Left lung (tissue), 10 donors: Measurements from ENCODE around the gene SIX1. TPM values are rescaled to one million over a fixed set of nuclear protein-coding genes. Genes with fewer than 3 reads are reported as not detected.

Source experiments
- ATAC-seq: fragments of 200-7000 bp; cut with Tn5 transposase; one replicate; pipeline ENCODE4 v1.9.1; 2020; ENCODE audit warnings: moderate library complexity
- DNase-seq, 4 donors: peaks; one replicate each; pipeline ENCODE4 v3.0.0-alpha.2; 2013 to 2020
- H3K27ac ChIP-seq, 2 donors: fragments of 200-600 bp; sonication (generic) in 1 of 2; one replicate each; pipeline versions ENCODE4 v1.5.0 to v1.8.0; 2020 to 2021
- H3K27me3 ChIP-seq, 2 donors: fragments of 200-600 bp; sonication (generic) in 1 of 2; one replicate each; pipeline versions ENCODE4 v1.5.0 to v1.8.0; 2020 to 2021
- H3K36me3 ChIP-seq, 2 donors: fragments of 200-600 bp; sonication (generic) in 1 of 2; one replicate each; pipeline versions ENCODE4 v1.5.0 to v1.8.0; 2020 to 2021
- H3K4me1 ChIP-seq, 2 donors: fragments of 200-600 bp; one replicate each; pipeline ENCODE4 v1.8.0; 2021
- H3K4me3 ChIP-seq, 2 donors: fragments of 200-600 bp; sonication (generic) in 1 of 2; one replicate each; pipeline versions ENCODE4 v1.5.0 to v1.8.0; 2020 to 2021; ENCODE audit warnings: mild to moderate bottlenecking in 1 of 2
- H3K9me3 ChIP-seq, 2 donors: fragments of 200-600 bp; sonication (generic) in 1 of 2; one replicate each; pipeline versions ENCODE4 v1.5.0 to v1.8.0; 2020 to 2021
- intact Hi-C, 2 donors: fragments of 100-400 bp; cut with DNase I; formaldehyde crosslinking; loops; one replicate each; pipeline versions ENCODE4 v1.11.2 to v1.14.2; 2022
- polyA plus RNA-seq, 6 donors: library from polyadenylated mRNA; unstranded; fragments of 120-200 nt; gene quantifications; one replicate each; pipeline ENCODE4 v1.2.1, GENCODE V29; 2013; ENCODE audit not compliant: insufficient read length in 6 of 6
- total RNA-seq, 2 donors: library from RNA; stranded (reverse); fragmentation: NEBNext Ultra II Directional; extraction: Animal tissue kit (Norgen Biotek cat#: 25700); gene quantifications; one replicate each; pipeline ENCODE4 v1.2.1, GENCODE V29; 2021
- TF ChIP-seq, protein P1 (sequence below), 2 donors: fragments of 200-600 bp; sonication (generic) in 1 of 2; IDR thresholded peaks; one replicate each; pipeline versions ENCODE4 v1.5.0 to v1.8.0; 2021; ENCODE audit warnings: antibody characterized with exemption in 2 of 2
- donor health status: DM: no; HTN: yes; CAD: no.
- donor health status: DM: no; HTN: no; CAD: no.

Gene SIX1
- total and polyA plus RNA-seq, 8 donors: 0.46 to 2.4 (median 0.97) TPM; not detected in 1

DNA sequence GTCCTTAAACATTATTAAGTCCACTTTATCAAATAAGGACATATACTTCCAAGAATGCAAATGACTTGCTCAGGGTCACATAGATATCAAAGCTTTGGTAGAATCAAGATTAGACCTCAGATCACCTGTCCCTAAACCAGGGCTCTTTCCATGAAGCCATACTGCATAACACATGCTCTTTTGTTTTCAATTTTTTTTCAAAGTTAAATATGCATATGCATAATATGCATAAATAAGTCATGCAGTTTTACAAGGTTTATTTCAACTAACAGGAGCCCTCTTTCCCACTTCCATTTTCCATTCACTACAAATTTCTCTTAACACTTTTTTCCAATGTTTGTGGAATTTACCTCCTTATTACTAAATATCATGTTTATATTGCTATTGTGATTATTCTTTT lies 53.1 kb downstream of the SIX1 start:
- no peak for DNase-seq
- no peak for ATAC-seq
- H3K9me3 ChIP-seq: no peaks in the 10 kb centered on the region
- intact Hi-C loops: no loop called here
- TF ChIP-seq, protein P1, sequence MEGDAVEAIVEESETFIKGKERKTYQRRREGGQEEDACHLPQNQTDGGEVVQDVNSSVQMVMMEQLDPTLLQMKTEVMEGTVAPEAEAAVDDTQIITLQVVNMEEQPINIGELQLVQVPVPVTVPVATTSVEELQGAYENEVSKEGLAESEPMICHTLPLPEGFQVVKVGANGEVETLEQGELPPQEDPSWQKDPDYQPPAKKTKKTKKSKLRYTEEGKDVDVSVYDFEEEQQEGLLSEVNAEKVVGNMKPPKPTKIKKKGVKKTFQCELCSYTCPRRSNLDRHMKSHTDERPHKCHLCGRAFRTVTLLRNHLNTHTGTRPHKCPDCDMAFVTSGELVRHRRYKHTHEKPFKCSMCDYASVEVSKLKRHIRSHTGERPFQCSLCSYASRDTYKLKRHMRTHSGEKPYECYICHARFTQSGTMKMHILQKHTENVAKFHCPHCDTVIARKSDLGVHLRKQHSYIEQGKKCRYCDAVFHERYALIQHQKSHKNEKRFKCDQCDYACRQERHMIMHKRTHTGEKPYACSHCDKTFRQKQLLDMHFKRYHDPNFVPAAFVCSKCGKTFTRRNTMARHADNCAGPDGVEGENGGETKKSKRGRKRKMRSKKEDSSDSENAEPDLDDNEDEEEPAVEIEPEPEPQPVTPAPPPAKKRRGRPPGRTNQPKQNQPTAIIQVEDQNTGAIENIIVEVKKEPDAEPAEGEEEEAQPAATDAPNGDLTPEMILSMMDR (IDR thresholded peaks at IDR 0.05): no peak
- H3K4me1 ChIP-seq: peaks cover 0 to 2% of the 10 kb centered on the region in 2 donors
- no peaks in the 10 kb centered on the region for H3K36me3 ChIP-seq
- no peak overlapping the region for H3K27ac ChIP-seq
- H3K4me3 ChIP-seq: no peak overlapping the region
- H3K27me3 ChIP-seq: no peaks in the 10 kb centered on the region

DNA sequence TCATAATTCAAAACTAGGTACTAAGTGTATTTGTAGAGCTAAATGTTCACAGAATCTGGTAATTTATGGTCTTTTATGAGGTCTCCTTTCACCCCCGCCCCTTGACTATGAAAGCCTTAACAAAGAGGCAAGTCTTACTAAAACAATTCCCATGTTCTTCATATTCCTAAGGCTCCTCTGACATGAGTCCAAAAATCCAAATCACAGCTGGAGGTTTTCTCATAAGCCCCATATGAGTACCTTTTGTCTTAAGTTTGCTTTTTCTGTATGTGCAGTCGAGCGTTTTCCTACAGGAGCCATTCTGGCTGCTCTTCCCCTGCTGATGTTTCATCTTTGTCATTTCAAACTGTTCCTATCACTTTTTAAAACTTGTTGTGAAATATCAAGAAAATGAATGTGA lies 55.2 kb downstream of the SIX1 start:
- DNase-seq (no peak), ATAC-seq (no peak)
- no peaks in the 10 kb centered on the region for H3K27me3 ChIP-seq
- H3K36me3 ChIP-seq: no peaks in the 10 kb centered on the region
- TF ChIP-seq, protein P1 (IDR thresholded peaks at IDR 0.05): no peak
- H3K4me3 ChIP-seq: no peak overlapping the region
- H3K27ac ChIP-seq: no peak overlapping the region
- intact Hi-C loops: no loop called here
- H3K9me3 ChIP-seq: no peaks in the 10 kb centered on the region
- H3K4me1 ChIP-seq: peaks cover 0 to 8% of the 10 kb centered on the region in 2 donors

Other genes with a start within 250 kb of the SIX1 start
- not detected for gene C14orf39, start 163.4 kb downstream of the SIX1 start, total RNA-seq
- 1 to 10 TPM; 1.4 to 2.3 (median 2.1) TPM for gene C14orf39, start 163.4 kb downstream of the SIX1 start, polyA plus RNA-seq
- not detected for gene SIX6, start 140.3 kb downstream of the SIX1 start, total RNA-seq
- gene SIX6, start 140.3 kb downstream of the SIX1 start, polyA plus RNA-seq: not detected
- 1 to 10 TPM; 1.9 to 3.6 TPM for gene SIX4, start 74.9 kb upstream of the SIX1 start, total RNA-seq
- gene SIX4, start 74.9 kb upstream of the SIX1 start, polyA plus RNA-seq: 1 to 10 TPM; 4.2 to 7.9 (median 5.4) TPM
- 10 to 100 TPM; 21.6 to 22.7 TPM for gene MNAT1, start 85.3 kb upstream of the SIX1 start, total RNA-seq
- 10 to 100 TPM; 34.3 to 39.0 (median 35.8) TPM for gene MNAT1, start 85.3 kb upstream of the SIX1 start, polyA plus RNA-seq